Activated CD8-positive, alpha-beta memory T cell treated with anti-CD3 and anti-CD28 coated beads, Interleukin-2, amount 50 U/mL, for 4 hours (primary cell): ENCODE results near the gene DDX60.

Experiments used
- DNase-seq: peaks from one replicate; pipeline ENCODE4 v3.0.0-alpha.2; 2020

Gene DDX60

DNA sequence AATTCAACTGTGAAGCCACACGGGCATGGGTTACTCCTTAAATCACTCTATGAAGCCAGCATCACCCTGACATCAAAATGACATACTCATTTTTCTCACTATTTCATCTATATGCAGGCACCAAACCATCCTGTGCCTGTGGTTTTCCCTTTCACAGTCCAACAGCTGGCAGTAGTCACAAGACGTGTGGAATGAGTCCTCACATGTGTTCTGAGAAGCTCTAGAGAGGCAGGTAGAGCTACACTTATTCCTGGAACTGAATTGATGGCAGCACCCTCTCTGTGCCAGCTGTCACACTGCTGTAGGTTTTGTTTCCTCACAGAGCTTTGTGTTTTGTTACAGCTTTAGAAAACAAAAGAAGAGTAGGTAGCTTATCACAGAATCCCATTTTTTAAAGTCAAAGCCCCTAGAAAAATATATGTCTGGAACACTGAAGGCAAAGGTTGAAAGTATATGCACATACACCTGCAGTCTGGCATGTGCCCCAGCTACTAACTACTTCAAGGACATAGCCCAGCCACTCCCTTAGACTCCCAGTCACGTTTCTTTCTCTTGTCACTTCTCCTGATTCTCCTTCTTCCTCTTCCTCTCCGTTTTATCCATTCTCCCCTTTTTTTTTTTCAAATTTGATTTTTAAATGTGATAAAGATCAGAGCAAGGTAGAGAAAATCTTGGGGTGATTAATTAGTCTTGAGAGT lies 119.1 kb downstream of the DDX60 start:
- DNase-seq, result no peak

DNA sequence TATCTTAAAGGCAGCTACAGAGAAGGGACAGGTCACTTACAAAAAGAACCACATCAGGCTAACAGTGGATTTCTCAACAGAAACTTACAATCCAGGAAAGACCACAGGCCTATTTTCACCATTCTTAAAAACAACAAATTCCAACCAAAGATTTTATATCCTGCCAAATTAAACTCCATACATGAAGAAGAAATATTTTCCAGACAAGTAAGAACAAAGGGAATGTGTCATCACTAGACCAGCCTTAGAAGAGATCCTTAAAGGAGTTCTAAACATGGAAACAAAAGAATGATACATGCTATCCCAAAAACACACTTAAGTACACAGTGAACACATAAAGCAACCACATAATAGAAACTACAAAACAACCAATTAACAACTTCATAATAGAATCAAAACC lies 120.6 kb downstream of the DDX60 start:
- no peak for DNase-seq

GRCh38 chr4:168188754-168189153 lies 129.8 kb downstream of the DDX60 start:
- DNase-seq, result no peak

- DNase-seq, result no peak
These were observed 134.6 kb downstream of the DDX60 start for GRCh38 chr4:168183717-168184571.

DNA sequence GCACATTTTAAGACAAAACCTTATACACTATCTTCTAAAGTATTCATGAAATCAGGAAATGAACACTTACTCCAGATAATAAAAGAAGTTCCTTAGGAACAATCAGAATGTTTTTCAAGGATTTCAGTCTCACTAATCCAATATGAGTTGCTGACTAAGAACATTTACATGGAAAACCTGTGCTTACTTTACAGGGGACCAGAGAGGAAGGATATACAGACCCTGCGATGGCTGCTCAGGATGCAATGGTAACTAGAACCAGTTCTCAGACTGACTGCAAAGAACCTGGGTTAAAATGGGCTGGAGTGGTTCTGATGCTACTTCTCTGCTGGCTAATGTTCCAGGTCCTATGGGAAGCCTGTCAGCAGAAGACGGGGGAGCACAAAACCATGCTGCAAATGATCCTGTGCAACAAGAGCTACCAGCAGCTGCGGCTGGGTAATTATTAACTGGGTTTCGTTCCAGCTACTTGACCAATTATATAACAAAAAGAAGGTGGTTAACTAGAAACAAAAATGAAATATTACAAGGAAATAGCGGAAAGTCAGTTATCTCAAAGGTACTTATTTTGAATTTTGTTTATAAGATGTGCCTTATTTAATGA lies 140.9 kb downstream of the DDX60 start:
- DNase-seq, result no peak

DNA sequence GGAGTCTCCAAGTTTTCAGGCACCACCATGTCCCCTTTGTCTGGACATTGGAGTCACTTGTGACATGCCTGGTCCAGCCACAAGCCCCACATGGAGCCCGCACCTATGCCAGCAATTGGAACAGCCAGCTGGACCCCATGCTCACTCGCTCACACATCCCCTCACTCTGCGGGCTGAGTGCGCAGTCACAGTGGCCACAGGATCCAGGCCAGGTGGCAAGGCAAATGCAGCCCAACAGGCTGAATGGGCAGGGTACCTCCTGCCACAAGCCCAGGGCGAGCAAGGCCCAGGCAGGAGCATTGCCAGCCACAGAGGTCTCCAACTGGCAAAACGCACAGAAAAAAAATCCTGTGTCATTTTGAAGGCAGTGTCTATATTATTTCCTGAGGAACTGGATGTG lies 144.2 kb downstream of the DDX60 start:
- no peak for DNase-seq

GRCh38 chr4:168167714-168168284 lies 150.8 kb downstream of the DDX60 start:
- no peak for DNase-seq
